ENCODE measurements around the gene TWIST2.

The TWIST2 gene

GRCh38 chr2:238875101-238875470 lies 27.2 kb downstream of the TWIST2 start:
- no peak overlapping the region for H3K4me3 ChIP-seq (ENCODE audit: low read length)
- TF ChIP-seq CTCF (IDR thresholded peaks at IDR 0.05; ENCODE audit: insufficient read depth, low read depth, low read length, missing control alignments), result no peak
- DNase-seq (ENCODE audit: low read depth), result no peak

- no peak for TF ChIP-seq CTCF (IDR thresholded peaks at IDR 0.05; ENCODE audit: insufficient read depth, low read depth, low read length, missing control alignments)
- H3K4me3 ChIP-seq (ENCODE audit: low read length), result no peak overlapping the region
- DNase-seq (ENCODE audit: low read depth), result no peak
These were observed 27.8 kb downstream of the TWIST2 start for GRCh38 chr2:238875471-238876231.

GRCh38 chr2:238876232-238876630 lies 28.3 kb downstream of the TWIST2 start:
- no peak for DNase-seq (ENCODE audit: low read depth)
- no peak for TF ChIP-seq CTCF (IDR thresholded peaks at IDR 0.05; ENCODE audit: insufficient read depth, low read depth, low read length, missing control alignments)
- H3K4me3 ChIP-seq (ENCODE audit: low read length), result no peak overlapping the region

GRCh38 chr2:238878051-238878735 lies 30.3 kb downstream of the TWIST2 start:
- H3K4me3 ChIP-seq (ENCODE audit: low read length), result no peak overlapping the region
- DNase-seq (ENCODE audit: low read depth), result no peak
- TF ChIP-seq CTCF (IDR thresholded peaks at IDR 0.05; ENCODE audit: insufficient read depth, low read depth, low read length, missing control alignments), result no peak

- DNase-seq (ENCODE audit: low read depth), result no peak
- no peak for TF ChIP-seq CTCF (IDR thresholded peaks at IDR 0.05; ENCODE audit: insufficient read depth, low read depth, low read length, missing control alignments)
These were observed 31.2 kb downstream of the TWIST2 start for GRCh38 chr2:238879043-238879442.

GRCh38 chr2:238879621-238880377 lies 31.9 kb downstream of the TWIST2 start:
- DNase-seq (ENCODE audit: low read depth), result no peak
- H3K4me3 ChIP-seq (ENCODE audit: low read length), result no peak overlapping the region

More at GRCh38 chr2:238879043-238879442, 31.2 kb downstream of the TWIST2 start:
- no peak overlapping the region for H3K4me3 ChIP-seq (ENCODE audit: low read length)

More at GRCh38 chr2:238879621-238880377, 31.9 kb downstream of the TWIST2 start:
- TF ChIP-seq CTCF (IDR thresholded peaks at IDR 0.05; ENCODE audit: insufficient read depth, low read depth, low read length, missing control alignments), result no peak

Data from epithelial cell of esophagus (primary cell).